ENCODE measurements around the gene WDR45. TPM values are rescaled to one million over a fixed set of nuclear protein-coding genes. Genes with fewer than 3 reads are reported as not detected.
A peak's percentile ranks its signal among the peaks of the same experiment; 100 is the strongest.

Gene WDR45
- polyA plus RNA-seq, 12 donors = 20.7 to 44.0 (median 33.2) TPM; not detected in 1

DNA sequence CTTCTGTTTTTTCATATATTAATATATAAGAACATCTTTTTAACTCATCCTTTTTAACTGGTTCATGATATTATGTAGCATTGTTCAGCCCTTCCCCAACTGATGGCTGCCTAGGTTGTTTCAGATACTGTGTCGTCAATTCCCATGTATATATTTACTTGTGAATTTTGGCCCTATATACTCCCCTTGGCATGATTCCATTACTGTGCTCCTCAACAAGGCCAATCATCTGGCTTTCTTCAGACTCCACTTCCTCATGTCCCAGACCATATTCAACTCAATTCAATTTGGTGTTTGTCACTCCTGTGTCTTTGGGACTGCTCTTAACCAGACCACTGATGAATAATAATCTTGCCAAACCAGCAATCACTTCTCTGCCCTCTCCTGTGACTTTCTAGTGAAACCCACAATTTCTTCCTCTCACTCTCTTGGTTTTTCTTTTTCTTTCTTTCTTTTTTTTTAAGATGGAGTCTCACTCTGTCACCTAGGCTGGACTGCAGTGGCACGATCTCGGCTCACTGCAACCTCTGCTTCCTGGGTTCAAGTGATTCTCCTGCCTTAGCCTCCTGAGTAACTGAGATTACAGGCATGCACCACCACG lies 2.7 kb upstream of the WDR45 start:
- no peak for DNase-seq

DNA sequence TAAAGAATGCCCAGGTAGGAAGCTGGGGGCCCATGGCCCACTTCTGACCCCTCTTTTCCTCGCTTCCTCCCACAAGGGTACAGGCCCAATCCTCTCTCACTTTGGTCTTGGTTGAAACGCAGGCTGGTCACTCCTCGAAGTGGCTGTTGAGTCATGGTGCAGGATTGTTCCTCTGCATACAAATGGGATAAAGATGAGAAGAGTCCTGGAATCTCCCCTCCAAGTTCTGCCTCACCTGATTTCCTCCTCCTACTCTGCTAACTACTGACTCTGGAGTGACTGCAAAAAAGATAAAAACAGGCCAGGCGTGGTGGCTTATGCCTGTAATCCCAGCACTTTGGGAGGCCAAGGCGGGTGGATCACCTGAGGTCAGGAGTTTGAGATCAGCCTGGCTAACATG lies 1.7 kb downstream of the WDR45 start:
- no peak for DNase-seq

DNA sequence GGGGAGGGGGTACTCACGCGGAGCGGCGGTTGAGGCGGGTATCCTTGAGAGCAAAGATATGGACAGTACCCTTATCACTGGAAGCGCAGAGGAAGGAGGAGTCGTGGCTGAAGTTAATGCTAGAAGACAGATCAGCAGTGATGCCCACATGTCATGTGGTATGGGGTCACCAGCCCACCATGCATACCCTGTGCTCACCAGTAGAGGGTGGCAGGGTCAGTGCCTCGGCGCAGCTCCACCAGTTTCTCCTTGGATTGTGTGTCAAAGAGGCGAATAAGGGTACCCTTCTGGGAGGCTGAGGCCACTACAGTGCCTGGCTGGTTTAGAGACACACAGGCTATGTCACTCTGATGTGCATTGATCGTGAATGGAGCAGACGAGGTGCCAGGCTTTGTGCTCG lies 4.3 kb downstream of the WDR45 start:
- DNase-seq = no peak

DNA sequence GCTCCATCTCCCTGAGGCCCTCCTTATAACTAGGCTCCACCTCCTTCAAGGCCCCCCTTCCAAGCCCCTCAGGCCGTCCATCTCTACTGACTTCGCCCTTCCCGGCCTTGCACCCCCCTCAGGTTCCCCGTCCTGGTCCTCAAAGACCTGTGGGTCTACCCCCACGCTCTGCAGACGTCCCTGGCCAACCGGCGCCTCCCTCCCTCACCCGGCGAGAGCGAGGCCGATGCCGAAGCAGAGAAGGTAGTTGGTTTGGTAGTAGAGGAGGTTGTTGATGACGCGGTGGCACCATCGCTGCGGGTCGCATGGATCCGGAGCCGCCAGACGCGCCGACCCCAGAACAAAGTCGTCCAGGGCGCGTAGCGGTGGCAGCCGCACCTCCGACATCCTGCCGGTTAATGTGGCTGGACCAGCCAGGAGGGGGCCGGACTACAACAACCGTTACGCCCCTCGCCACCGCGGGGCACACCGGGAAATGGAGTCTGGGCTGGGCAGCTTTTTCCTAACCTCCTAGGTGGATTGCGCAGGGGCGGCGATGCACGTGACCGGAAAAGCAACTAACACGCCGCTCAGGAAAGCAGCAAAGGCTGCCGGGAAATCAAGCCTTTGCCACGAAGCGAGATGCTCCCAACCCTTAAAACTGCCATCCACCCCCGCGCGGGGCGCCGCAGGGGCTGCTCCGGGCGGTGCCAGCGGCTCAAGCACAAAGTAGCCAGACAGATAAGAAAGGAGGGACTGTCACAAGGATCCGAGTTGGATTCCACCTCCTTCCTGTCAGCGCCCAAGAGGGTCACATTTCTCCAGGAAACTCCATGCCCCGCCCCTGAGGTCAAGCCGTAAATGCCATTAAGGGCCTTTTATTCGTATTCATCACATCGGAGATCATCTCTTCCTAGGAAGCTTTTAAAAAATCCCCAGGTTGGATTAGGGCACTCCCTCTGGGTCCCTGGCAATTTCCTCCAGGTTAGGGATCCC lies 5.8 kb downstream of the WDR45 start, which contains the start of gene PRAF2:
TSS of gene PRAF2 (minus strand) at position 402 of the 975 bp plus-strand sequence. CDS start at position 387, 15 bp downstream.
- peak; percentile 90 for DNase-seq

DNA sequence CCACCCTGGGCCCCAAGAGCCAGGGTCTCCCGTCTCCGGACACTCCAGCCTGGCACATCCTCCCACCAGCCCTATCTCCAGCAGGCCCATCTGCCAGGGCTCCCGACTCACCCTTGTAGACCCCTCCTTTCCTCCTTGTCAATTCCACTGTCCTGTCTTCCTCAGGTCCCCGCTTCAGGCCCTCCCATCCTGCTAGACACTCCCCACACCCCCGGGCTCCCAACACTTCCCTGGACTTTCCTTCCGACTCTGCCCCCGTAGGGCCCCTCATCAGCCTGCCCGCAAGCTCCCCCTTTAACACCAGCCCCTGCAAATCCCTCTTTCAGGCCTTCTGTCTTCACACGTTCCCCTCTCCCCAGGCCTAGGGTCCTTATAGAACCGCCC lies 7.0 kb downstream of the WDR45 start:
- no peak for DNase-seq

DNA sequence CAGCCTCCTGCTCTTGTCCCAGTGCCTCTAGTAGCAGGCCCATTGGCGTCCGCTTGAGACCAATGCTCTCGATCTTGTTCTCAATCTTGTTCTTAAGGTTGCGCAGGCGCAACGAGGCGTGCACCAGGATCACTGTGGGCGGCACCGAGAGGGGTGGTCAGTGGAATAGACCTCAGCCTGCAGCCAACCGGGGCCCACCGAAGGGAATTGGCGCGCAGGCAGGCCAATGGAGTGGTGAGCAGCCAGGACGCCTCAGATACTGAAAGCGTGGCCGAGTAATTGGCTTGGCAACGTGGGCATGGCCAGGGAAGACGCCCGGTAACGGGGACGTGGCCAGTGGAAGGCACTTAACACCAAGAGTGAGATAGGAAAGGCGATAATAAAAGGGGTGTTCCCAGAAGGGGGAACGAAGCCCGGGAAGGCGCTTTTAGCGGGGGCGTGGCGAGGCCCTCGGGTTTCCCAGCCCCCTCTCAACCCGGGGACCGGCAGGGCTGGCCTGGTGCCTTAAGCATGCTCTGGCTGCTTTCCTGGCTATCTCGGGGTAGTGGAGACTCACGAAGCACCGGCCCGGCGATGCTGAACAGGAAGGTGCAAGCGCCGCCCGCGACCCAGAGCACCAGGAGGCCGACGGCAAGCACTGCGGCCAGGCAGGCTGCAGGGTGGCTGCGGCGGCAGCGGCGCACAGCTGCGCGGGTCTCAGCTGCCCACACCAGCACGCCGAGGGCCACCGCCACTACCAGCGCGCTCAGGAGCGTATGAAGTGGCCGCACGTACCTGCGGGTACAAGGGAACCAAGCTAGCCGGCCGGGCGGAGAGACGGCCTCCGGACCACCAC lies 7.6 kb downstream of the WDR45 start:
- DNase-seq = peak; percentile 77

DNA sequence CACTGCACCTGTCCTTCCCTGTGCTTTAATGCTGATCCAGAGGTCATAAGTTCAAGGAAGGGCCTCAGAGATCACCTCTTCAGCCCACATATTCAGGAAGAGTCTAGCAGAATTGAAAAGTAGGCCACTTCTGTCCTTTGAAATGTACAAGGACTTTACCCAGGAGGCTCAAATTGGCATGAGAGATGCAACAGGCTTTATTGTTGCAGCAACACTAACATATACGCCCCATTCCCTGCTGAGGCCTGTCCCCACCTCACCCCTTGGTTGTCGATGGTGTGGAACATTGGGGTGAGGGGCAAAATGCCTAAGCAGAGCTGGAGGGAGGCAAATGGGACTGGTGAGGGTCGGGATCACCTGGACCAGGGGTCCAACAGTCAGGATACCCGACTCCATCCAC lies 8.7 kb downstream of the WDR45 start:
- no peak for DNase-seq

DNA sequence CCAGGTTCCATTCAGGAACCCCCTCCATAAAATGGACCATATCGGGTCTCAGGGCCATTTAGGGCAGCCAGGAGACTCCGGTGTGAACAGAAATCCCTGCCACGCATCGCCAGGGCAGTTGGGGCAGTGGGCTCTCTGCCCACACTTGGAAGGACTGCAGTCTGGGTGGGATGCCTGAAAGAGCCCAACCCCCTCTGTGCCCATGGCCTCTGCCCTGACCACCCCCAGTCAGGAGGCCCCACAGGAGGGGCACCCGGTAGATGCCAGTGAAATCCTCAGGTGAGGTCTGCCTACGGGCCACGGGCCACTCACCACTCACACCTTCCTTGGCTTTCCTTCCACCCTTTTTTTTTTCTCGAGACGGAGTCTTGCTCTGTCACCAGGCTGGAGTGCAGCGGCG lies 10.6 kb downstream of the WDR45 start:
- DNase-seq = no peak

DNA sequence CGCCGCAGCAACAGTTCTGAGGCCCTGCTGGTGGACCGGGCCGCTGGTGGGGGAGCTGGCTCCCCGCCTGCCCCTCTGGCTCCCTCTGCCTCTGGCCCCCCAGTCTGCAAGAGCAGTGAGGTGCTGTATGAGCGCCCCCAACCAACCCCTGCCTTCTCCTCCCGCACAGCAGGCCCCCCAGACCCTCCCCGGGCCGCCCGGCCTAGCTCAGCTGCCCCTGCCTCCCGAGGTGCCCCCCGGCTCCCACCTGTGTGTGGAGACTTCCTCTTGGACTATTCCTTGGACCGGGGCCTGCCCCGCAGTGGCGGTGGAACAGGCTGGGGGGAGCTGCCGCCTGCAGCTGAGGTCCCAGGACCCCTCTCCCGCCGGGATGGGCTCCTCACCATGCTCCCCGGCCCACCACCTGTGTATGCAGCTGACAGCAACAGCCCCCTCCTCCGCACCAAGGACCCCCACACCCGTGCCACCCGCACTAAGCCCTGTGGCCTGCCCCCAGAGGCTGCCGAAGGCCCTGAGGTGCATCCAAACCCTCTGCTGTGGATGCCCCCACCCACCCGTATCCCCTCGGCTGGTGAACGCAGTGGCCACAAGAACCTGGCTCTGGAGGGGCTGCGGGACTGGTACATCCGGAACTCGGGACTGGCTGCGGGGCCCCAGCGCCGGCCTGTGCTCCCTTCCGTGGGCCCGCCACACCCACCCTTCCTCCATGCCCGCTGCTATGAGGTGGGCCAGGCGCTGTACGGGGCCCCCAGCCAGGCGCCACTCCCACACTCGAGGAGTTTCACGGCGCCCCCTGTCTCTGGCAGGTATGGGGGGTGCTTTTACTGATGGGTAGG lies 12.2 kb downstream of the WDR45 start:
- no peak for DNase-seq

DNA sequence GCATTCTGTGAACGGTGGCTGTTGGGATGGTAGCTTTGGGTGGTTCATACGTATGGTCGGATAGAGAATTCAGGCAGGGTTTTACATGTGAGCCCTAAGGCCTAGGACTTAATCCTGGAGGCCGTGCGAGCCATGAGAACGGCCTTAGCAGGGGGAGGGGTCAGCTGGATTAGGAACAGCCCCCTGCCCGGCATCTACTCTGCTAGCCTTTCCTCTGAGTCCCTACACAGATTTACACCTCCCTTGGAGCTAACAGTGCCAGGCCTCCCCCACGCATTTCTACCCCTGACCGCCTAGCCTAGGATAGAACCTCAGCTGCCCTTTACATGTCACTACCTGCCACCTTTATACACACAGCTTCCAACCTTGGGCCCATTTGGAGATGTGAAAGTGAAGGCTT lies 13.0 kb downstream of the WDR45 start:
- DNase-seq = no peak

DNA sequence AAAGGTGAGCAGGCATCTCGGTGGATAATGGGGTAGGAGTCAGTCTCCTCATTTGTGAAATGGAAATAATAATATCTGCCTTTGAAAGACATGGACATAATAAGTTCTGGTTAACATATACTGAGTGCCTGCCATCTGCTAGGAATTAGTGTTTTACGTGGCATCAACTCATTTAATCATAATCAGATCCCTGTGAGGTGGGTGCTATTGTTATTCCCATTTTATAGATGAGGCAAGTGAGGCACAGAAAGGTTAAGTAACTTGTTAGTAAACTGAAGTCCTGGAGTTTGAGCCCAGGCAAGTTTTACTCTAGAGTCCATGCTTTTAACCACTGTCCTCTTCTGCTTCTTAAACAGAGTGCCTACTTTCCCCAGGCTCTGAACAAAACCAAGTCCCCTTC lies 13.4 kb downstream of the WDR45 start:
- DNase-seq = no peak

DNA sequence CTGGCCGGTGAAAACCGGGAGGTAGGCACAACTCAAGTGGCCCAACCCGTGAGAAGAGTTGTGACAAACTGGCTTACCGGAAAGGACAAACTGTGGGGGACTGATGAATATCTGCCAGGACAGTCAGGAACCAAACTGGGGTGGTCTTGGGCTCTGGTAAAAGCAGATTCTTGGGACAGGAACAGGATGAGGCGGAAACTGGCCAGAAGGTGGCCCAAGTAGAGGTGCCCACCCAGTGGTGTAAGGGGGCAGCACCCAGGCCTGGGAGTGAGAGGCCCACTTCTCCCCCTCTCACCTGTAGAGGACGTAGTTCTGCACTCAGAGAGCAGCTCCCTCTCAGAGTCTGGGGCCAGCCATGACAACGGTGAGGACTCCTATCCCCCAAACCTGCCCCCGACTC lies 15.0 kb downstream of the WDR45 start:
- no peak for DNase-seq

DNA sequence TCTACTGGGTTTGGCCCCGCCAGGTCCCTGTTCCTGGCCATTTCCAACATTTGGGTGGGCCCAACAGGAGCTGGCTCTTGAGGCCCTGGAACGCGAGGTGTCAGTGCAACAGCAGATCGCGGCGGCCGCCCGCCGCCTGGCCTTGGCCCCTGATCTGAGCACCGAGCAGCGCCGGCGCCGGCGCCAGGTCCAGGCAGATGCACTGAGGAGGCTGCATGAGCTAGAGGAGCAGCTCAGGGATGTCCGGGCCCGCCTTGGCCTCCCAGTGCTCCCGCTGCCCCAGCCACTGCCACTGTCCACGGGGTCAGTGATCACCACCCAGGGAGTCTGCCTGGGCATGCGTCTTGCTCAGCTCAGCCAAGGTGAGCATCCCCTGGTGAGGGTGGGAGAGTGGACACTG lies 15.4 kb downstream of the WDR45 start:
- no peak for DNase-seq

DNA sequence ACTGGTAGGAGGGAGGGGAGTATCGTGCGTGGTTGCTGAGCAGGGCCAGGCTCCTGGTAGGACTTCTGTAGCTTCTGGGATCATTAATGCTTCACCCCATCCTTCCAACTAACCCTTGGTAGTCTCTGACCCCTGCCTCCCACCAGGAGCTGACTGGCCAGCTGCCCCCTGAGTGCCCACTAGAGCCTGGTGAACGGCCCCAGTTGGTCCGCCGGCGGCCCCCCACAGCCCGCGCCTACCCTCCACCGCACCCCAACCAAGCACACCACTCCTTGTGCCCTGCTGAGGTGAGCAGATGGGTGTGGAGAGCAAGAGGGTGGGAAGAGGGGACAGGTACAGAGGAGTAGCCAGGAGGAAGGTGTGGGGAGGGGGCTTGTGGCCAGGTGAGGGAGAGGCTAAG lies 16.0 kb downstream of the WDR45 start:
- DNase-seq = no peak

DNA sequence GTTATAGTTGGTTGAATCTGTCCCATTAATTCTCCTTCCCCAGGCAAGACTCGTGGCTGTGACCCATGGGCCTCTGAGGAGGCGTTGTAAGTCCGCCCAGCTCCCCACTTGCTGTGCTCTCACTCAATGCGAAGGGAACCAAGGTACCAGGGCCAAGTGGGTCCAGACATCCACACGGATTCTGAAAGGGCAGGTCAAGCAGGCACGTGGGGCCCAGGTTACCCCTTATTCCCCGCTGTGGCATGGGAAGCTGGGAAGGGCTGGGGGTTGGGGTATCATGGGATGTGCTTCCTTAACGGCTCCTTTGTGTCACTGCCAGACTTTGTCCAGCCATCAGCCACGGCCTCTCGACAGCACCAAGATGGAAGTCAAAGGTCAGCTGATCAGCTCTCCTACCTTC lies 17.8 kb downstream of the WDR45 start:
- no peak for DNase-seq

DNA sequence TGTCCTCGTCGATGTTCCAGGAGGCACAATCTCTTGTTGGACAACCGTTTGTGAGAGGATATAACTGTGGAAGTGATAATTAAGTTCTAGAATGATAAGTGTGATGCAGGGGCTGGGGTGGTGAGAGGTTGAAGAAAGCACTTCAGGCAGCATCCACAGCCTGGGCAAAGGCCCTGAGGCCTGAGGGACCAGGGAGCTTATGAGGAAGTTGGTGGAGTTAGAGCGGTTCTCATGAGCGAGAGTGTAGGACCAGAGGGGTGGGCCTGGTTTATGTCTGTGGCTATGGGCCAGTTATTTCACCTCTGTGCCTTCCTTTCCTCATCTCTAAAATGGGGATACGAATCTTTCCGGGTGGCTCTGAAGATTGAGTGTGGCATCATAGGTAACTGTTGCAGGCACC lies 18.2 kb downstream of the WDR45 start:
- DNase-seq = no peak

DNA sequence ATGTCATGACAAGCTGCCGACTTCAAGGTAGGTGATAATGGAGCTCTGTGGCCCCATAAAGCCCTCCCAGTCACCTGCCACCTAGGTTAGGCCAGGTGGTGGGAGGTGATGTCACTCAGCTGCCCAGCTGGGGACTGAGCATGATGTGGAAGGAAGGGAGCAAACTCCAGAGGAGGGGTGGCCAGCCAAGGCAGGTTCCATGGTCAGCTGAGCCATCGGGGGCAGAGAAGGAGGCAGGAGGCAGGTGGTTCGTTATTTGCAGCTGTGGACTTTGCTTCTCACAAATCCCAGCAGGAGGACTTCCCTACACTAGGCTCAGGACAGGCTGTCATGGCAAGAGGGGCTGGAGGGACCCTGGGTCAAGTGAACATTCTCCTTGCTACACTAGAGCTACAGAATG lies 18.8 kb downstream of the WDR45 start:
- no peak for DNase-seq

DNA sequence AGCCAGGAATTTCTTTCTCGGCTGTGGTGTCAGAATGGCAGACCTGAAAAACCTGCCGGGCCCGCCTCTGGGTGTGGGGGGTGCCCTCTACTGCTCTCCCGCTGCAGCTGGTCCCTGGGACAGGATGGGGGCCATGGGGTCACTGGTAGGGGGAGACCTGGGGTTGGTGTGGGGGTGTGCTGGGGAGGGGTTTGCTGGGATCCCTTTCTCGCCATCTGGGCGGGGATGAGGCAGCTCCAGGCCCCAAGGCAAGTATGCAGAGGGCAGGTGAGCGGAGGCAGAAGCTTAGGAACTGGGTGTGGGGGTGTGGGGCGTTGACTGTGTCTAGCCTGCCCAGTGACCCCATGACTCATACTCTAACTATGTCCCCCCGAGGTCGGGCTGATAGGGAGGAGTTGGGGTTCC lies 20.0 kb downstream of the WDR45 start:
- DNase-seq = no peak

DNA sequence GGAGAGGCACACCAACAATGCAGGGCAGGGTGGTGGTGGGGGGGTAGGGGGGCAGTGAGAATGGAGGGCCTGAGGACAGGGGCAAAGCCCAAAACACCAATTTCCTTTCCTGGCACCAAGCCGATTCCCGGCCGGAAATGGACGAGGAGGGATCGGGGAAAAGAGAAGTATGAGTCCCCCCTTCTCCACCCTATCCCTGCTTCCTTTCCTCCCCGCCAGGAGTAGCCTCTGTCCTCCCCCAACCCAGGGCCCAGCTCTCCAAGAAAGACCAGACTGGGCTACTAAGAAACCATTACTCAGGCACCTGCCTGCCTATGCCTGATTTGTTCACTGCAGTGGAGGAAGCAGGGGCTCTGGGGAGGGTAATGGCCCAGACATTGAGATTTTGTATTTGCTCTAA lies 20.5 kb downstream of the WDR45 start:
- no peak for DNase-seq

DNA sequence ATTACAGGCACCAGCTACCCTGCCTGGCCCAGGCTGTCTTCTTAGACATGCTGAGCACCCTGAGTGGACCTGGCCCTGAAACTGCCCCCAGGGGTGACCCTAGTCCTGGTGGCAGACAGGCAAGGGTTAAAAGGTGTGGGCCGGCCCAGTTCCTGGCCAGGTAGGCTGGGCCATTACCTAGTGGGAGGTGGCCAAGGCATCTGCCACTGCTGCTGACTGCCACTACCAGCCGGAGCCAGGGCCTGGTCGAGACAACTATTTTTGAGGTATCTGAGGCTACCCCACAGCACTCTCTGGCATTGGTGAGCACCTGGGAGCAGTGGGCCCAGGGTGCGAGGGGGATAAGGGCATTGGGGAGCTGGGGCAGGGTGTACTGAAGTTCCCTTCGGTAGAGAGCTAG lies 20.9 kb downstream of the WDR45 start, which contains the start of gene CCDC120:
TSS of gene CCDC120 (plus strand) at position 206 of the 400 bp plus-strand sequence. CDS start 3,043 bp downstream, outside the sequence.
- no peak for DNase-seq

DNA sequence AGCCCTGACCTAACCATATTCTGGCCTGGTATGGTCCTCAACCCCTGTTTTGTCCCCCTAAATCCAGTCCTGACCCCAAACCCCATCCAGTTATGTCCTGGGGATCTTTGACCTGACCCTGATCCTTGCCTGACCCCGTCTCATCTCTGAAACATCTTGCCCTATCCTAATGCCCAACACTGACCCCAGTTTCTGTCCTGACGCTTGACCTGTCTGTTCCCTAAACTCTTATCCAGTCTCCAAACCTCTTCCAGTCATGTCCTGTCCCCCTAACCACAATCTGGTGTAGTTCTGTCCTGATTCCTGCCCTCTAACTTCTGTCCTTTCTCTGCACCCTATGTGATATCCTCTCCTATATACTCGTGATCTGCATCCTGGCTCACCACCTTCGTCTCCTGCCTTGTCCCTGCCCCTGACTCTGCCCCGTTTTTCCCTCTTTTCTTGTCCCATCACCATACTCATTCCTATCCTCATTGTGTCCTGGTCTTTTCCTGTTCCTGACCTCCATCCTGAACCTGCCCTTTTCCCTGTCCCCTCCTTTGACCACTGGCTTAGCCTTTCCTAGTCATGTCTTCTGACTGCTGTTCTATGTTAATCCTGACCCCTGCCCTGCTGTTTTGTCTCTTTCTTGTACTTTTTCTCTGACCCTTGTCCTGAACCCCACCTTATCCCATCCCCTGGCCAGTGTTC lies 25.5 kb downstream of the WDR45 start:
- DNase-seq = no peak
